Mesenchymal stem cell (in vitro differentiated cells and primary cell): ENCODE measurements around the gene ARMC2.

Source experiments
- DNase-seq: peaks from one replicate; pipeline ENCODE4 v3.0.0-alpha.2; 2013
- H2AFZ ChIP-seq: one replicate; pipeline ENCODE4 v1.6.1; 2013; ENCODE audit warnings: low read depth, mild to moderate bottlenecking, control low read depth, inconsistent platforms, low read length, moderate library complexity
- H2AK5ac ChIP-seq: 2 replicates; pipeline ENCODE4 v1.6.1; 2013; ENCODE audit warnings: low read length, moderate library complexity, mild to moderate bottlenecking, inconsistent platforms; ENCODE audit not compliant: severe bottlenecking
- H2BK120ac ChIP-seq: one replicate; pipeline ENCODE4 v1.6.1; 2013; ENCODE audit warnings: low read depth, mild to moderate bottlenecking, inconsistent platforms, low read length, moderate library complexity
- H2BK12ac ChIP-seq, 2 experiments: one replicate each; pipeline ENCODE4 v1.6.1; 2013; ENCODE audit warnings: inconsistent platforms in 2 of 2, low read length in 2 of 2, mild to moderate bottlenecking in 2 of 2, moderate library complexity in 2 of 2, control low read depth in 1 of 2
- H2BK15ac ChIP-seq: one replicate; pipeline ENCODE4 v1.6.1; 2013; ENCODE audit warnings: mild to moderate bottlenecking, low read depth, inconsistent platforms; ENCODE audit not compliant: poor library complexity, severe bottlenecking
- H2BK5ac ChIP-seq: 2 replicates; pipeline ENCODE4 v1.6.1; 2013; ENCODE audit warnings: low read depth, mild to moderate bottlenecking, low read length, control low read depth, inconsistent platforms; ENCODE audit not compliant: poor library complexity, severe bottlenecking
- H3K14ac ChIP-seq, 2 experiments: one replicate each; pipeline ENCODE4 v1.6.1; 2013; ENCODE audit warnings: inconsistent platforms in 2 of 2, low read length in 2 of 2, control low read depth in 1 of 2, mild to moderate bottlenecking in 1 of 2, moderate library complexity in 1 of 2
- H3K18ac ChIP-seq, 2 experiments: one replicate each; pipeline ENCODE4 v1.6.1; 2013; ENCODE audit warnings: inconsistent platforms in 2 of 2, low read length in 2 of 2, control low read depth in 1 of 2, low read depth in 1 of 2, mild to moderate bottlenecking in 1 of 2
- H3K23ac ChIP-seq, 2 experiments: one replicate each; pipeline ENCODE4 v1.6.1; 2013; ENCODE audit warnings: inconsistent platforms in 2 of 2, low read length in 2 of 2, mild to moderate bottlenecking in 2 of 2, moderate library complexity in 2 of 2, control low read depth in 1 of 2
- H3K27ac ChIP-seq: 2 replicates; pipeline ENCODE4 v1.5.1; 2013; ENCODE audit warnings: mild to moderate bottlenecking, moderate library complexity, low read length, control low read depth, inconsistent platforms; ENCODE audit not compliant: poor library complexity, severe bottlenecking
- H3K27me3 ChIP-seq, 2 experiments: 2 replicates each; pipeline versions ENCODE4 v1.6.1 to v1.7.0; 2013; ENCODE audit warnings: low read length in 2 of 2, mild to moderate bottlenecking in 2 of 2, moderate library complexity in 2 of 2, control low read depth in 1 of 2, inconsistent platforms in 1 of 2; ENCODE audit not compliant: control insufficient read depth in 1 of 2, insufficient read depth in 1 of 2
- H3K36me3 ChIP-seq, 2 experiments: 2 replicates each; pipeline versions ENCODE4 v1.6.1 to v1.7.0; 2013; ENCODE audit warnings: low read length in 2 of 2, control low read depth in 1 of 2, inconsistent platforms in 1 of 2, low read depth in 1 of 2, mild to moderate bottlenecking in 1 of 2; ENCODE audit not compliant: insufficient read depth in 2 of 2, control insufficient read depth in 1 of 2
- H3K4ac ChIP-seq, 2 experiments: one replicate each; pipeline ENCODE4 v1.6.1; 2013; ENCODE audit warnings: inconsistent platforms in 2 of 2, low read length in 2 of 2, mild to moderate bottlenecking in 2 of 2, moderate library complexity in 2 of 2, control low read depth in 1 of 2, low read depth in 1 of 2
- H3K4me1 ChIP-seq: 2 replicates; pipeline ENCODE4 v1.6.1; 2013; ENCODE audit warnings: low read depth, low read length, control low read depth; ENCODE audit not compliant: control insufficient read depth, insufficient read depth
- H3K4me2 ChIP-seq: 2 replicates; pipeline ENCODE4 v1.6.1; 2013; ENCODE audit warnings: low read length, mild to moderate bottlenecking, inconsistent platforms; ENCODE audit not compliant: poor library complexity, severe bottlenecking
- H3K4me3 ChIP-seq, 2 experiments: 2 replicates each; pipeline versions ENCODE4 v1.5.1 to v1.7.0; 2013; ENCODE audit warnings: low read length in 2 of 2, mild to moderate bottlenecking in 2 of 2, control low read depth in 1 of 2, low read depth in 1 of 2; ENCODE audit not compliant: insufficient read depth in 1 of 2
- H3K79me1 ChIP-seq: replicated peaks from 2 replicates; pipeline ENCODE4 v1.6.1; 2013; ENCODE audit warnings: mild to moderate bottlenecking, control low read depth, low read length, inconsistent platforms; ENCODE audit not compliant: poor library complexity, severe bottlenecking
- H3K9ac ChIP-seq: 2 replicates; pipeline ENCODE4 v1.7.0; 2013; ENCODE audit warnings: mild to moderate bottlenecking, low read length, moderate library complexity
- H3K9me3 ChIP-seq: 2 replicates; pipeline ENCODE4 v1.7.0; 2013; ENCODE audit warnings: mild to moderate bottlenecking, low read length; ENCODE audit not compliant: control insufficient read depth
- H4K8ac ChIP-seq: one replicate; pipeline ENCODE4 v1.6.1; 2013; ENCODE audit warnings: inconsistent platforms, mild to moderate bottlenecking, low read length, moderate library complexity
- H4K91ac ChIP-seq: one replicate; pipeline ENCODE4 v1.6.1; 2013; ENCODE audit warnings: mild to moderate bottlenecking, low read length, inconsistent platforms
- WGBS: methylation state at CpG from one replicate; pipeline ENCODE4 v1.1.7; 2013; ENCODE audit warnings: mixed read lengths; 5-methylcytosine and 5-hydroxymethylcytosine counted together

Gene ARMC2

DNA sequence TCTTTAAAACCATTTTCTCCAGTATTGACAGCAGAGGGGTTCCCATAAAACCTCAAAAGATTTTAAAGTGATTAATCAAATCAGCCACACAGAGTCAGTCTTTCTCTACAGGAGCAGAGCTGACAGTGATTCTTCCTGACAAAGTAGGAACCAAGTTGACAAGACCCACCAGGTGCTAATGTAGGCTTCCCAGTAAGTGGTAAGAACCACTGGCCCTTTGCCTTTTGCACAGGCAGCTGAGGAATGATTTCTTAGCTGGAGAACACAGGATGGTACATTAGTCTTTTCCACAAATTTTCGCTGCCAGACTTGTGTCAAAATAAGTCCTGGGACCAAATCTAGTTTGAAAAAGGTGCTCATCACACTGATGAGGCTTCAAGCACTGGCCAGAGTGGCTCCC lies 95.8 kb downstream of the ARMC2 start:
- no peaks in the 10 kb centered on the region for H3K27me3 ChIP-seq
- 92% methylated on average over 1 of the region's 1 CpG for WGBS
- H4K8ac ChIP-seq, result no peak overlapping the region
- no peak overlapping the region for H2AFZ ChIP-seq
- no peak overlapping the region for H3K27ac ChIP-seq
- H3K4ac ChIP-seq, result no peak overlapping the region
- no peaks in the 10 kb centered on the region for H3K9me3 ChIP-seq
- peaks cover 16% of the 10 kb centered on the region for H3K4me1 ChIP-seq
- H2BK12ac ChIP-seq, result no peak overlapping the region
- H3K23ac ChIP-seq, result no peak overlapping the region
- no peaks in the 10 kb centered on the region for H3K36me3 ChIP-seq
- no peak overlapping the region for H2BK120ac ChIP-seq
- no peak overlapping the region for H2BK15ac ChIP-seq
- H3K9ac ChIP-seq, result peak overlapping the region; percentile 84
- peak overlapping the region in 1 of 2 experiments; percentile 68 for H3K4me3 ChIP-seq
- no peak overlapping the region for H3K14ac ChIP-seq
- H2BK5ac ChIP-seq, result no peak overlapping the region
- no peak overlapping the region for H4K91ac ChIP-seq
- no peaks in the 10 kb centered on the region for H3K79me1 ChIP-seq
- DNase-seq, result no peak
- H2AK5ac ChIP-seq, result no peak overlapping the region
- H3K4me2 ChIP-seq, result no peak overlapping the region
- no peak overlapping the region for H3K18ac ChIP-seq

DNA sequence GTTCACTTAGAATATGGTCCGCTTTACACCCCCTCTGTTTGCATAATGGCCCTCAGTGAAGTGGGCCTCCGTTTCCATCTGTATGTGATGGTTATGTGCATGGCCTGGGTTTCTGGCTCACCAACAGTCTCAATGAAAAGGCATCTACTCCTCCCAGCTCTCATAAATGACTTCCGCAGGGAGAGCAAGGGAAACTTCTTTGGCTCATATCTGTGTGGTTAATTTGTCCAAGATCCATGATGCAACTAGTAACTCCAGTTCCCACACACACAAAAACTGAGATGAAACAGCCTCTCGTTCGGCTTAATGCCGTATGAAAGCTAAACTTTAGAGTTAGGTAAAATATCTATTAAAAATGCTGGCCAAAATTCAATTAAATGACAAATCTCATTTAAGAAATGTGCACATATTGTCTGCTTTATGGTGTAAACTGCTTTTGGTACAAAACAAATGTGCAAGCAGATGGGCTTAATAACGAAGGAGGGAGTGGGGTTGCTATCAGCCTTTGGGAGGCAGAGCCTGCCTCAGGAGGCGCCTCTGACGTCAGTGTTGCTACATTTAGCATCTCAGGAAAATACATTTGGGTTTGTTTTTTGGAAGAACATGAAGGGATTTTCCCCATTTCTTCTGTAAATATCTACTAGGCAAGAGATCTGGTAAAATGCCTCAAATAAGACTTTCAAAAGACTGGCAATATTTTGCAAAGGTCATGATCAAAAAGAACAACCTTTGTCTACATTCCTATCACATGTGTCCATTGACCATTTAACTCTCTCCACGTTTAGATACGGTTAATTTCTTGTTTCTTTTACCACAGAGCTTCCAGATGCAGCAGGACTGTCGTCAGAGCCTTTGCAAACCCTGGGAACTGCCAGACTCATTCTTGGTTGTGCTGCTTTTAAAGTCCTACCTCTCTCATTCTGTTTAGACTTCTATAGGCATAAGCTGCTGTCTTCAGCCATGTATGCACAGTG lies 96.8 kb downstream of the ARMC2 start:
- Histone ChIP-seq H2BK12ac (no peak overlapping the region), H3K23ac (no peak overlapping the region), H3K4ac (no peak overlapping the region), H4K8ac (no peak overlapping the region), H2BK120ac (no peak overlapping the region), H4K91ac (no peak overlapping the region), H2BK5ac (no peak overlapping the region), H3K27ac (no peak overlapping the region), H2AFZ (no peak overlapping the region), H3K14ac (no peak overlapping the region), H3K9me3 (no peaks in the 10 kb centered on the region), H2BK15ac (no peak overlapping the region), H3K9ac (peak overlapping the region; percentile 84), H3K4me1 (peaks cover 16% of the 10 kb centered on the region), H2AK5ac (peak overlapping the region; percentile 68), H3K4me3 (peak overlapping the region in 1 of 2 experiments; percentile 68), H3K18ac (no peak overlapping the region), H3K27me3 (no peaks in the 10 kb centered on the region), H3K36me3 (no peaks in the 10 kb centered on the region), H3K79me1 (no peaks in the 10 kb centered on the region), H3K4me2 (no peak overlapping the region)
- 78% methylated on average over 9 of the region's 12 CpGs for WGBS
- peak; percentile 53 for DNase-seq

DNA sequence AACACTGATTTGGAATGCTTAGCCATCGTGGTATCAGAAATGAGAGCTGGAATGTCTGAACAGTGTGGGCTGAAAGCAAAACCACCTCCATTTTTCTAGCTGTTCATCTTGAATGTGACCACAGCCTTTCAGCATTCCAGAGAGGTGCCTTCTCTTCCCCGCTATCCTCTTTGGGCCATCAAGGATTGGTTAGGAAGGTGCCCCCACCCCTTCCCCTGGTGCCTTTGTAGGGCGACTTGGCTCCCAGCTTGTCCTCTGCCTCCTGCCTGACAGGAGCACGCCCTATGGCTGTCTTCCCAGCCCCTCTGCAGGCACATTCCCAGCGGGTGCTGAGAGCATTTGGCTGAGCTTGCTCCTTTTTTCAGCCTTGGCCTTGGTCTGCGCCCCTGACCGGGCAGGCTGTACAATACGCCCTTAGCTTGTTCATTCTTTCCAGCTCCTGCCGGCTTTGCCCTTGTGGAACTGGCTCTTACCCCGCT lies 97.5 kb downstream of the ARMC2 start:
- Histone ChIP-seq H3K27ac (no peak overlapping the region), H3K9ac (peak overlapping the region; percentile 84), H3K4me2 (no peak overlapping the region), H3K4me3 (peak overlapping the region in 1 of 2 experiments; percentile 68), H3K14ac (peak overlapping the region in 1 of 2 experiments; percentile 2), H3K27me3 (no peaks in the 10 kb centered on the region), H2AFZ (no peak overlapping the region), H3K9me3 (no peaks in the 10 kb centered on the region), H3K36me3 (no peaks in the 10 kb centered on the region), H3K23ac (no peak overlapping the region), H2BK120ac (no peak overlapping the region), H2AK5ac (no peak overlapping the region), H3K18ac (peak overlapping the region in 1 of 2 experiments; percentile 13), H2BK5ac (no peak overlapping the region), H3K4me1 (peaks cover 16% of the 10 kb centered on the region), H4K8ac (no peak overlapping the region), H2BK15ac (no peak overlapping the region), H4K91ac (no peak overlapping the region), H3K79me1 (no peaks in the 10 kb centered on the region), H2BK12ac (no peak overlapping the region), H3K4ac (no peak overlapping the region)
- 88% methylated on average over 10 of the region's 10 CpGs for WGBS
- no peak for DNase-seq

DNA sequence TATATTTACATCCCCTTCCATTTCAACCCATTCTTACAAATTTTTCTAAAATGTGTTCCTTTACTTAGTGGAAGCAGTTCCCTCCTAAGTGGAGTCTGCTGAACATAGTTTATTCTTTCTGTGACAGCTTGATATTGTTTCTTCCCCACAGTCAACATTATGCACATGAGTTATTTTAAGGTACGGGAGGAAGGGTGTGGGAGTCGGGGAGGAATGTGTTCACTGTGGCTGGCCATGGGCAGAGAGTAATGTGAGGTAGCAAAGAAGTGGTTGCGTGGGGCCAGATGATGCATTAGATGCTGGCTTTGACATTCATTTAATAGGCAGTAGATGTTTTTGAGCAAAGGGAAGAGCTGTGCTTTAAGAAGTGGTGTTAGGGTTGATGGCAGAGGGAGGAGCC lies 98.5 kb downstream of the ARMC2 start:
- Histone ChIP-seq H3K27me3 (no peaks in the 10 kb centered on the region), H3K27ac (peak overlapping the region; percentile 60), H3K18ac (peak overlapping the region in 1 of 2 experiments; percentile 29), H3K4me2 (no peak overlapping the region), H3K23ac (no peak overlapping the region), H3K9ac (peak overlapping the region; percentile 84), H3K4me1 (peaks cover 16% of the 10 kb centered on the region), H3K36me3 (no peaks in the 10 kb centered on the region), H2AK5ac (peak overlapping the region; percentile 81), H3K9me3 (no peaks in the 10 kb centered on the region), H2AFZ (no peak overlapping the region), H3K79me1 (no peaks in the 10 kb centered on the region), H2BK15ac (no peak overlapping the region), H3K14ac (no peak overlapping the region), H3K4me3 (no peak overlapping the region), H4K8ac (no peak overlapping the region), H3K4ac (no peak overlapping the region), H2BK12ac (peak overlapping the region in 1 of 2 experiments; percentile 68), H2BK5ac (peak overlapping the region; percentile 69), H4K91ac (no peak overlapping the region), H2BK120ac (no peak overlapping the region)
- WGBS, result 53% methylated on average over 3 of the region's 3 CpGs
- DNase-seq, result peak; percentile 30
